ENCODE measurements around the gene CKAP2L.
A peak's percentile ranks its signal among the peaks of the same experiment; 100 is the strongest.

CKAP2L gene

GRCh38 chr2:112764071-112765044, at the start of gene CKAP2L:
TSS of gene CKAP2L (minus strand) at chr2:112764609. CDS start at chr2:112764598, 11 bp downstream.
- peak; percentile 89 to 97 (median 93) for DNase-seq (ENCODE audit: low read depth in 3 of 3)

- no peak for DNase-seq (ENCODE audit: low read depth in 3 of 3)
Observed at GRCh38 chr2:112813280-112813966, 49.0 kb upstream of the CKAP2L start.

GRCh38 chr2:112812318-112813267, 48.2 kb upstream of the CKAP2L start:
- DNase-seq (ENCODE audit: low read depth in 3 of 3): no peak

- DNase-seq (ENCODE audit: low read depth in 3 of 3): peak in 1 of 3 experiments; percentile 28
Observed at GRCh38 chr2:112811841-112812306, 47.5 kb upstream of the CKAP2L start.

GRCh38 chr2:112811276-112811831, 46.9 kb upstream of the CKAP2L start:
- no peak for DNase-seq (ENCODE audit: low read depth in 3 of 3)

- DNase-seq (ENCODE audit: low read depth in 3 of 3): no peak
Observed at GRCh38 chr2:112809112-112809511, 44.7 kb upstream of the CKAP2L start.

- no peak for DNase-seq (ENCODE audit: low read depth in 3 of 3)
Observed at GRCh38 chr2:112807233-112807807, 42.9 kb upstream of the CKAP2L start.

- no peak for DNase-seq (ENCODE audit: low read depth in 3 of 3)
Observed at GRCh38 chr2:112805542-112805941, 41.1 kb upstream of the CKAP2L start.

GRCh38 chr2:112803691-112804521, 39.5 kb upstream of the CKAP2L start:
- DNase-seq (ENCODE audit: low read depth in 3 of 3): no peak

- no peak for DNase-seq (ENCODE audit: low read depth in 3 of 3)
Observed at GRCh38 chr2:112800881-112801583, 36.6 kb upstream of the CKAP2L start.

- DNase-seq (ENCODE audit: low read depth in 3 of 3): no peak
Observed at GRCh38 chr2:112798979-112799975, 34.9 kb upstream of the CKAP2L start.

GRCh38 chr2:112796486-112796885, 32.1 kb upstream of the CKAP2L start:
- DNase-seq (ENCODE audit: low read depth in 3 of 3): no peak

GRCh38 chr2:112795774-112796173, 31.4 kb upstream of the CKAP2L start:
- DNase-seq (ENCODE audit: low read depth in 3 of 3): no peak

- no peak for DNase-seq (ENCODE audit: low read depth in 3 of 3)
Observed at GRCh38 chr2:112794841-112795240, 30.4 kb upstream of the CKAP2L start.

GRCh38 chr2:112794131-112794733, 29.8 kb upstream of the CKAP2L start:
- no peak for DNase-seq (ENCODE audit: low read depth in 3 of 3)

- no peak for DNase-seq (ENCODE audit: low read depth in 3 of 3)
Observed at GRCh38 chr2:112793449-112793978, 29.1 kb upstream of the CKAP2L start.

- DNase-seq (ENCODE audit: low read depth in 3 of 3): no peak
Observed at GRCh38 chr2:112792419-112792818, 28.0 kb upstream of the CKAP2L start.

All from stimulated activated CD4-positive, alpha-beta T cell treated with anti-CD3 and anti-CD28 coated beads, TNF-alpha, amount 100 ng/mL, for 24 hours (primary cell).